ENCODE data around the gene NBEA.

Gene NBEA

GRCh38 chr13:35136585-35136984, 194.5 kb downstream of the NBEA start:
- DNase-seq (ENCODE audit: low spot score), result no peak
- no peak for TF ChIP-seq CTCF (IDR thresholded peaks at IDR 0.05; ENCODE audit: extremely low read depth, missing control alignments)

DNA sequence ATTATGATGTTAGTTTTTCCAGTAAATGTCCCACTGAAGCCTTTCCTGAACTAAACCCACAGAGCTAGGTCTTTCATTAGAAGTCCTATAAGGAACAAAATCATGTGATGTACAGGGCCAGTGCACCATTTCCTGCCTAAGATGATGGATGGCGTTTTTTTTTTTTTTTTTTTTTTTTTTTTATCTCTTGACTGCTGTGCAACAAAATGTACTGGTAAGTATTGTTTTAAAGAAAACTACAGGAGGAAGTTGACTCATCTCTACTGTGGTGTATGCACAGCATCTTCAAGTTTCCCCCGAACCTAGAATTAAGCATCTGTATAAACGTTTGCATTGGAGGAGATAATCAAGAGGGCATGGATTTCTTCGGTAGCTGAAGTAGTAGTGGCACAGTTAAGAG, 197.5 kb downstream of the NBEA start:
- TF ChIP-seq CTCF (IDR thresholded peaks at IDR 0.05; ENCODE audit: extremely low read depth, missing control alignments), result no peak
- no peak for DNase-seq (ENCODE audit: low spot score)

GRCh38 chr13:35140321-35140720, 198.3 kb downstream of the NBEA start:
- DNase-seq (ENCODE audit: low spot score), result no peak
- TF ChIP-seq CTCF (IDR thresholded peaks at IDR 0.05; ENCODE audit: extremely low read depth, missing control alignments), result no peak

GRCh38 chr13:35140831-35141230, 198.8 kb downstream of the NBEA start:
- DNase-seq (ENCODE audit: low spot score), result no peak
- TF ChIP-seq CTCF (IDR thresholded peaks at IDR 0.05; ENCODE audit: extremely low read depth, missing control alignments), result no peak

DNA sequence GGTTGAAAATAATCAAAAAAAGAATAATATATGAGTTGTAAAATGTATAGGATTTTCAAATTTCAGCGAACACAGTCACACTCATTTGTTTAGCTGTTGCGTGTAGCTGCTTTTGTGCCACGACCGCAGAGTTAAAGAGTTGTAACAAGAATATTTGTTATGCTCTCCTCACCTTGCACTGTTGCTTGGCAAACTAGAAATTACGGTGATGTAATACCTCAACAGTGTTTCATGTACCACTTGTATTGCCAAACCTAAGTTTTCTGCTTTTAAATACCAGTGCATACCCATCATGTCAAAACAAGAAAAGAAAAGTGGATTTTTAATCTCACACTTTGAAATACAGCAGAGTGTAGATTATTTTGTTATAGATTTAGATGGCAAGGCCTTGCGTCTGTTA, 201.1 kb downstream of the NBEA start:
- DNase-seq (ENCODE audit: low spot score), result no peak
- no peak for TF ChIP-seq CTCF (IDR thresholded peaks at IDR 0.05; ENCODE audit: extremely low read depth, missing control alignments)

- no peak for TF ChIP-seq CTCF (IDR thresholded peaks at IDR 0.05; ENCODE audit: extremely low read depth, missing control alignments)
- DNase-seq (ENCODE audit: low spot score), result no peak
These were observed 202.3 kb downstream of the NBEA start for GRCh38 chr13:35144166-35144890.

DNA sequence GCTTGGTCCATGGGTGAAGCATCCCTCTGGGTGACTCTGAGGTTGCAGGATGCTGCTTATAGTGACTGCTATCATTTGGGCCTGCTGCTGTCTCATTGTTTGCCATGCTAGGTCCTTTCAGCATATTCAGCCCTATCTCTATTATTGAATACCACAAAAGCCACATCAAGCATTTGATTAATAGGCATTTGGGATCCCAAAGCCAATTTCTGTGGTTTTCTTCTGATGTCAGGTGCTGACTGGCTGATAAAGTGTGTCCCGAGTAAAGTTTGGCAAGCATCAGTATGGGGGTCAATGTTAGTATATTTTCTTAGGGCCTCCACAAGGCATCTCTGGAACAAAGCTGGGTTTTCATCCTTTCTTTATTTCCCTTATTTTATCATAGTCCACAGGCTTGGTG, 204.6 kb downstream of the NBEA start:
- no peak for DNase-seq (ENCODE audit: low spot score)

More for the DNA sequence above, 204.6 kb downstream of the NBEA start:
- TF ChIP-seq CTCF (IDR thresholded peaks at IDR 0.05; ENCODE audit: extremely low read depth, missing control alignments), result no peak

Measured in GM20000 (cell line).